ENCODE results near the gene DNASE1L1. TPM values are rescaled to one million over a fixed set of nuclear protein-coding genes. Genes with fewer than 3 reads are reported as not detected.
A peak's percentile ranks its signal among the peaks of the same experiment; 100 is the strongest.

The DNASE1L1 gene
- total RNA-seq, 2 experiments from 2014 or later = 9.4 to 10.3 TPM

GRCh38 chrX:154433605-154434004 lies 24.6 kb upstream of the DNASE1L1 start:
- Mint-ChIP-seq H3K36me3 (ENCODE audit: low read depth) (peaks cover 11% of the 10 kb centered on the region), H3K27ac (no peak overlapping the region), H3K4me1 (ENCODE audit: low read depth) (peaks cover 26% of the 10 kb centered on the region), H3K9me3 (no peaks in the 10 kb centered on the region), H3K27me3 (no peaks in the 10 kb centered on the region), H3K4me3 (no peak overlapping the region)
- CTCF ChIA-PET = no interaction called here
- intact Hi-C loops (cut with micrococcal nuclease) = no loop called here
- no peak for TF ChIP-seq CTCF (IDR thresholded peaks at IDR 0.05)
- DNase-seq (no peak), ATAC-seq (no peak)
- POLR2A ChIA-PET = interaction anchor here (1.4 kb wide), 1 partner anchor 34 kb away, joined by 6 read pairs; no protein-coding TSS in a partner anchor

- H3K9me3 Mint-ChIP-seq = no peaks in the 10 kb centered on the region
- ATAC-seq (no peak), DNase-seq (no peak)
- TF ChIP-seq CTCF (IDR thresholded peaks at IDR 0.05) = no peak
- H3K27me3 Mint-ChIP-seq = no peaks in the 10 kb centered on the region
- CTCF ChIA-PET = no interaction called here
- H3K36me3 Mint-ChIP-seq (ENCODE audit: low read depth) = peaks cover 11% of the 10 kb centered on the region
- POLR2A ChIA-PET = interaction anchor here (0.9 to 1.4 kb wide), 3 partner anchors 17 to 34 kb away, joined by 3 to 6 read pairs (median 4); partner anchors contain the start of gene RPL10
- intact Hi-C loops (cut with micrococcal nuclease) = no loop called here
- H3K27ac Mint-ChIP-seq = no peak overlapping the region
- peaks cover 25% of the 10 kb centered on the region for H3K4me1 Mint-ChIP-seq (ENCODE audit: low read depth)
- H3K4me3 Mint-ChIP-seq = no peak overlapping the region
Measured at GRCh38 chrX:154432210-154432609, 23.2 kb upstream of the DNASE1L1 start.

DNA sequence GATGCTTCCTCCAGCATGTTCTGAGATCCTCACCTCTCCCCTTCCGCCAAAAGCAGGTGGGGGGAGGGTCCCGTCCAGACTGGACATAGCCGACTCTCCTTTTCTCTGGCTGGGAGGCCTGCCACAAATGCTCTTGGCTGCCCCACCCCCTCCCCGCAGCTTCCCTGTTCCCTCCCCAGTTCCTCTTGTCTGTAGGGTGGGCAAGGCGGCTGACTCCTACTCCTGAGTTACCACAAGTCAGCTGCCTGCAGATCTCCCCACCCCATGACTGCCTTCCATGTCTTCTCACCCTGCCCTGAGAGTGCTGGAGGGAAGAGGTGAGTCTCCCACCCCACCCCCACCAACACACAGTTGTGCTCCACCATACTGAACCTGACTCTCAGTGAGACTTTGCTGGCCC lies 22.3 kb upstream of the DNASE1L1 start:
- no peak overlapping the region for H3K4me3 Mint-ChIP-seq
- ATAC-seq = no peak
- CTCF ChIA-PET = no interaction called here
- TF ChIP-seq CTCF (IDR thresholded peaks at IDR 0.05) = no peak
- no peaks in the 10 kb centered on the region for H3K9me3 Mint-ChIP-seq
- intact Hi-C loops (cut with micrococcal nuclease) = no loop called here
- no peaks in the 10 kb centered on the region for H3K27me3 Mint-ChIP-seq
- no peak for DNase-seq
- peaks cover 24% of the 10 kb centered on the region for H3K4me1 Mint-ChIP-seq (ENCODE audit: low read depth)
- POLR2A ChIA-PET = interaction anchor here (0.7 to 1.2 kb wide), 3 partner anchors 17 to 63 kb away, joined by 3 read pairs; no protein-coding TSS in a partner anchor
- H3K36me3 Mint-ChIP-seq (ENCODE audit: low read depth) = peaks cover 10% of the 10 kb centered on the region
- H3K27ac Mint-ChIP-seq = no peak overlapping the region

DNA sequence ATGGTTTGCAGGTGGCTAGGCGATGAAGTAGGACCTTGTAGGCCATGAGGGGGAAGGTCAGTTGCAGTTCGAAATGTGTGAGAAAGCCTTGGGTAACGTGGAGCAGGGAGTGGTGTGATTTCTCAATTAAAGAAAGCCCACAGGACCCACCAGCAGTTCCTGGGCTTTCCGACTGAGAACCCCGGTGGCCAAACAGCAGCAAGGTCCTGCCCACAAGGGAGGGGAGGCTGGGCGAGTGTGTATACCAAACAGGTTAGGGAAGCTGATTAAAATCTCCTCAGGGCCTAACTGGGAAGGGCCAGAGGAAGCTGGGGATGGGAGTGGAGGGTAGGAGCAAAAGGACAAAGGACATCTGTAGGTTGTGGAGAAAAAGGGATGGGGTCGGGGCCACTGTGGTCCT lies 21.9 kb upstream of the DNASE1L1 start:
- no peaks in the 10 kb centered on the region for H3K27me3 Mint-ChIP-seq
- peaks cover 20% of the 10 kb centered on the region for H3K4me1 Mint-ChIP-seq (ENCODE audit: low read depth)
- POLR2A ChIA-PET = interaction anchor here (0.7 to 1.2 kb wide), 2 partner anchors 20 to 63 kb away, joined by 3 read pairs; no protein-coding TSS in a partner anchor
- ATAC-seq = no peak
- no peaks in the 10 kb centered on the region for H3K9me3 Mint-ChIP-seq
- intact Hi-C loops (cut with micrococcal nuclease) = no loop called here
- DNase-seq = no peak
- TF ChIP-seq CTCF (IDR thresholded peaks at IDR 0.05) = no peak
- H3K27ac Mint-ChIP-seq = peak overlapping the region; percentile 82
- CTCF ChIA-PET = no interaction called here
- H3K4me3 Mint-ChIP-seq = no peak overlapping the region
- H3K36me3 Mint-ChIP-seq (ENCODE audit: low read depth) = peaks cover 6% of the 10 kb centered on the region

DNA sequence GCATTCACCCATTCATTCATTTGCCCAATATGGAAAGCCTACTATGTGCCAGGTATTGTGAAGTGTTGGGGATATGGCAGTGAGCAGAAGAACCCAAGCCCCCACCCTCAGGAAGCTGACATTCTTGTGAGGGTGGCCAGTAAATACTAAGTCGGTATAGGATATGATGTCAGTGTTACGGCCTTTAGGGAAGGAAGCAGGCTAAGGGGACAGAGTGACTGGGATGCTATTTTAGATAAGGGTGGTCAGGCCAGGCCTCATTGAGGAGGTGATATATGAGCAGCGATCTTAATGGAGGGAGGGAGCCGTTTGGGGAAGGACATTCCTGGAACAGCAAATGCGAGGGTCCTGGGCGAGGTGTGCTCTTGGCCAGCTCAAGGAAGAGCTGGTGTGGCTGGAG lies 21.4 kb upstream of the DNASE1L1 start:
- ATAC-seq (no peak), DNase-seq (no peak)
- intact Hi-C loops (cut with micrococcal nuclease) = no loop called here
- H3K9me3 Mint-ChIP-seq = no peaks in the 10 kb centered on the region
- peaks cover 4% of the 10 kb centered on the region for H3K36me3 Mint-ChIP-seq (ENCODE audit: low read depth)
- ChIA-PET CTCF (no interaction called here), POLR2A (interaction anchor here (1.2 kb wide), 1 partner anchor 20 kb away, joined by 3 read pairs; no protein-coding TSS in a partner anchor)
- H3K4me3 Mint-ChIP-seq = no peak overlapping the region
- no peaks in the 10 kb centered on the region for H3K27me3 Mint-ChIP-seq
- TF ChIP-seq CTCF (IDR thresholded peaks at IDR 0.05) = no peak
- peak overlapping the region; percentile 82 for H3K27ac Mint-ChIP-seq
- H3K4me1 Mint-ChIP-seq (ENCODE audit: low read depth) = peaks cover 19% of the 10 kb centered on the region
